Measurements from ENCODE around the gene TBXAS1.

GRCh38 chr7:139813151-139813550, 15.9 kb upstream of the TBXAS1 start:
- no peak for TF ChIP-seq CTCF (IDR thresholded peaks at IDR 0.05 in 4 of 5, conservative IDR thresholded peaks at IDR 0.05 in 1 of 5)
- no peak for TF ChIP-seq POLR2A (IDR thresholded peaks at IDR 0.05)

All from gastrocnemius medialis (tissue), 4 donors.